ENCODE results near the gene ZBTB5.
A peak's percentile ranks its signal among the peaks of the same experiment; 100 is the strongest.
"Not testable (repeated sequence)": the region's sequence is repeated elsewhere in the genome, so short reads cannot be mapped to it uniquely, and the experiment has no call there.

Gene ZBTB5

DNA sequence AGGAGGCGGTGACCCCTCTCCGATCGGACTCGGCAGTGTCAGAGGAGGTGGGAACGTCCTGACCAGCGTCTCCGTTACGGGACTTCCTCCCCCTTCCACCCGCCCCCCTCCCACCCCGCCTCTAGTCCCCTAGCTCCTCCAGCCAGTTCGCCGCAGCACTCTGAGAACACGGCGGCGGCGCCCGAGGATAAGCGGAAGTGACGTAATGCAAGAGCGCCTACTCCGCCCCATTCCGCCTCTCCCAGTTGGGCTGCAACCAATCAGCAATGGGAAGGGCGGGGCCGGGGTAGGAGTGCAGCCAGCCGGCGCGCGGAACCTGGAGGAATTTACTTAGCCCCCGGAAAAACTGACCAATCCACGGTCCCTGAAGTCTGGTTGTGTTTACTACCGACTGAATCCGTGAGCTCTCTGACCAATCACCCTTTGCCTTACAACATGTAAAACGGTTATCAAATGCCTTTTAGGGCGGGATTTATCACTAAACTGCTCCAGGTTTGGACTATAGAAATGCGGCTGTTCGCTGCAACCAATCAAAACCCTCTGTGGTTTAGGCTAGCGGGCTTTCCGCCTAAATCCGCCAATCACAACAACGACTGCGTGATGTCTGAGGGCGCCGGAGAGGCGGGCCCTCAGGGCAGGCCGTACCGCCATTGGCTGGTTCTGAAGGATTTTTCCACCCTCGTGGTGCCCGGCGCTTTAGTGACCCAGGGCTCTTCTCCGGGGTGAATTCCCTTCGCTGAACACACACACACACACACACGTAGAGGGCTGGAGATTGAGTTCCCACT, at the start of gene ZBTB5:
Gene ZBTB5 (minus strand): TSS at position 202 of the 788 bp plus-strand sequence. CDS start 22,899 bp downstream, outside the sequence.
- peak; percentile 100 for DNase-seq

GRCh38 chr9:37514999-37515398, 49.7 kb upstream of the ZBTB5 start:
- no peak for DNase-seq

DNA sequence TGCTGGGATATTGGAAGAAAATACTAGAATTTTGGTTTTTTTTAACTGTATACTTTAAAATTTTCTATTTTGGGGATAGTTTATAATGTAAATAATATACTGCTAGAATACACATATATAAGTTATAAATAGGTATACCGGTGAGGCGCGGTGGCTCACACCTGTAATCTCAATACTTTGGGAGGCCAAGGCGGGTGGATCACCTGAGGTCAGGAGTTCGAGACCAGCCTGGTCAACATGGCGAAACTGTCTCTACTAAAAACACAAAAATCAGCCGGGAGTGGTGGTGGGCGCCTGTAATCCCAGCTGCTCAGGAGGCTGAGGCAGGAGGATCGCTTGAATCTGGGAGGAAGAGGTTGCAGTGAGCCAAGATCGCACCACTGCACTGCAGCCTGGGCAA, 49.2 kb upstream of the ZBTB5 start:
- not testable (repeated sequence) for DNase-seq

- no peak for DNase-seq
Observed at GRCh38 chr9:37512437-37512836, 47.2 kb upstream of the ZBTB5 start.

GRCh38 chr9:37511016-37512010, 46.1 kb upstream of the ZBTB5 start:
- no peak for DNase-seq

GRCh38 chr9:37510053-37510452, 44.8 kb upstream of the ZBTB5 start:
- DNase-seq: not testable (repeated sequence)

DNA sequence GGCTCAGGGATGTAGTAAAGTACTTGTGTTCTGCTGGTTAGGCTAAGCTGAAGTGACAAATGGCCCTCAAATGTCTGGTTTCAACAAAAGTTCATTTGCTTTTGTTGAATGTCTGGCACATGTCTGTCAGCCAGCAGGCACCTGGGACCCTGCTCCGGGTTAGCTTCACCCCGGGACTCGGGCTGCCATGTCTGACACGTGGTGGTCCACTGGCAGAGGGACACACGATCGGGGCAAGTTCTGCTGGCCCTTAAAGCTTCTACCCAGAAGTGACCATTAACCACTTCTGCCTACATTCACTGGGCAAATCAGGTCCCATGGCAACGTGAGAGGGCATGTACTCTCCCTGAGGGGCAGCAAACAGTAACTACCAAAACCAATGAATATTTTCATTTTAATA, 44.3 kb upstream of the ZBTB5 start:
- no peak for DNase-seq

GRCh38 chr9:37508834-37509206, 43.6 kb upstream of the ZBTB5 start:
- no peak for DNase-seq

- DNase-seq: no peak
Observed at GRCh38 chr9:37508135-37508833, 43.0 kb upstream of the ZBTB5 start.

GRCh38 chr9:37507566-37508134, 42.4 kb upstream of the ZBTB5 start:
- no peak for DNase-seq

DNA sequence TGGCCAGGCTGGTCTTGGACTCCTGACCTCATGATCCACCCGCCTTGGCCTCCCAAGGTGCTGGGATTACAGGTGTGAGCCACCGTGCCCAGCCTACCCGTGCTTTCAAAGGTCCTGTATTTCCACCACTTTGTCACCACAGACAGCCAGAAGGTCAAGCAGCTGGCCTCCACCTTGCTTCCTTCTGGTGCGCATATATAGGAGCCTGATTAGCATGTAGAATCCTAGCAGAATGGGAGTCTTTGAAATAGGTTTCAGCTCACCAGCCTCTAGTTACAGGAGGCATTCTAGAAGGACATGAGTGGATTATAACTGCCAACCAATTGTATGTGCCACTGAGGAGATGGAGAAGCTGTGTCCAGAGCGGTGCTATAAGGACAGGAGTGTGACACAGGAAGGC, 39.4 kb upstream of the ZBTB5 start:
- DNase-seq: no peak

- no peak for DNase-seq
Observed at GRCh38 chr9:37503736-37504135, 38.5 kb upstream of the ZBTB5 start.

DNA sequence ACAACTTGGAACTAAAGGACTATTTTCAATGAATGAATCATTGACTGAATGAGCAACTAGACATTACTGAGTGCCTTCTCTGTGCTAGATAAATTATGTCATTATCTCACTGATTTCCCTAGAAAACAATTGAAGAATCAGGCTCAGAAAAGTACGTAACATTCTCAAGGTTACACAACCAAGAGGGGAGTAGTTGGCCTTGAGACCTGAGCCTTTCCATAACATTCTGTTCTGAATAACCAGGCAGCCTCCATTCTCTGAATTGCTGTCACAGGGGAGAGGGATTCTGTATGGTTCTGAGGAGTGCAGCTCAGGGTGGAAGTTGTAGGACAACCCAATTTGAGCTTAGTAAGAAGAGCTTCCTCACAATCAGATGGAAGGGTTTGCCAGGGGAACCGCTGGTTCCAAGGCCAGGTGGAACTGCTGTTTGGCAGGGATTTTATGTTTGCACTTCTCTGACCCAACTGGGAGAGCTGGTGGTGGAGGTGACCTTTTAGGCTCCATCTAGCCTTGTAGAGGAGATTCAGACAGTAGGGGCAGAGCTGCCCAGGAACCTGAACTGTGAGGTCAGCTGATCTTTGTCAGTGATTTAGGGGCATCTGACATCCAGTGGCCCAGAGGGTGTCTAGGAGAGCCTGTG, 36.8 kb upstream of the ZBTB5 start:
- DNase-seq: no peak

GRCh38 chr9:37499297-37499696, 34.0 kb upstream of the ZBTB5 start:
- no peak for DNase-seq

GRCh38 chr9:37498457-37498856, 33.2 kb upstream of the ZBTB5 start:
- DNase-seq: no peak

DNA sequence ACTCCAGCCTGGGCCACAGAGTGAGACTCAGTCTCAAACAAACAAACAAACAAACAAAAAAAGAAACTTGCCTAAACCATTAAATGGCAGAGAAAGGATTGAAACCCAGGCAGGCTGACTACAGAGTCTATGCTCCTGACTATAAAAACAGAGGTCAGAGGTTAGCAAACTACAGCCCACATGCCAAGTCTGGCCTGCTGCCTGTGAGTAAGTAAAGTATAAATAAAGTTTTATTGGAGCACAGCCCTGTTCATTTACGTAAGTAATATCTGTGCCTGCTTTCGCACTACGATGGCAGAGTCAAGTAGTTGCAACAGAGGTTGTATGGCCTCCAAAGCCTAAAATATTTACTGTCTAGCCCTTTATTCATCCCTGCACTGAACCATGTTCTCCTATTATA, 32.1 kb upstream of the ZBTB5 start:
- DNase-seq: no peak

DNA sequence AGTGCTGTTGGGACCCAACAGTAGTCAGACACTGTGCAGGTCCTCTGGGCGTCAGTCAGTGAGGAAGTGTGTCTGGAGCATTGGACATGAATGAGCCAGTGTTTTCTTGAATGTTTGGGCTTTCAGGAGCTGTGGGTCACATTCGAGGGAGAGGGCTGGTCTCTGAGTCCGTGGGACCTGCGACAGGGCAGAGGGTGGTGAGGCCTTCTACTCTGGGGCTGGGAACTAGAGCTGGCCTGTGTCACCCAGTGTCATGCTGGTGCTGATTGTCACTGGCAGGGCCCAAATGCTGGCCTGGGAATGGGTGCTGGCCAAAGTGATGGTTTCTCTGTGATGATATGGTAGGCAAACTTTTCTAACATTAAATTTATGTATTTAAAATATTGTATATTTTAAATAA, 30.8 kb upstream of the ZBTB5 start:
- no peak for DNase-seq

GRCh38 chr9:37495571-37495970, 30.3 kb upstream of the ZBTB5 start:
- no peak for DNase-seq

DNA sequence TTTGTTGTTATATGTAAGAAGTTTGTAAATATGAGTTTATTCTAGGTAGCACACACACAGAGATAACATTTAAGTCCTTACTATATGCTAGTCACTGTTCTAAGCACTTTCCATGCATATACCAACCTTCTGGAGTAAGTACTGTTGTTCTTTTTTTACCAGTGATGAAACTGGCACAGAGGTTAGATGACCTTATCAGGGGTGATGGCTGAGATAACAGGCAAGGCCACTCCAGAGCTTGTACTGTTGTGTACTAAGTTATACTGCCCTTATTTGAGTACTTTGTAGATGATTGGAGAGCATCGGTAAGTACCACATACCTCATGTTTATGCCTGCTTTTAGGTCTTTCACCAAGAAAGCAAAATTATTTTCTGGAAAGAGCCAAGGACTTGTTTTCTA, 26.7 kb upstream of the ZBTB5 start:
- no peak for DNase-seq

DNA sequence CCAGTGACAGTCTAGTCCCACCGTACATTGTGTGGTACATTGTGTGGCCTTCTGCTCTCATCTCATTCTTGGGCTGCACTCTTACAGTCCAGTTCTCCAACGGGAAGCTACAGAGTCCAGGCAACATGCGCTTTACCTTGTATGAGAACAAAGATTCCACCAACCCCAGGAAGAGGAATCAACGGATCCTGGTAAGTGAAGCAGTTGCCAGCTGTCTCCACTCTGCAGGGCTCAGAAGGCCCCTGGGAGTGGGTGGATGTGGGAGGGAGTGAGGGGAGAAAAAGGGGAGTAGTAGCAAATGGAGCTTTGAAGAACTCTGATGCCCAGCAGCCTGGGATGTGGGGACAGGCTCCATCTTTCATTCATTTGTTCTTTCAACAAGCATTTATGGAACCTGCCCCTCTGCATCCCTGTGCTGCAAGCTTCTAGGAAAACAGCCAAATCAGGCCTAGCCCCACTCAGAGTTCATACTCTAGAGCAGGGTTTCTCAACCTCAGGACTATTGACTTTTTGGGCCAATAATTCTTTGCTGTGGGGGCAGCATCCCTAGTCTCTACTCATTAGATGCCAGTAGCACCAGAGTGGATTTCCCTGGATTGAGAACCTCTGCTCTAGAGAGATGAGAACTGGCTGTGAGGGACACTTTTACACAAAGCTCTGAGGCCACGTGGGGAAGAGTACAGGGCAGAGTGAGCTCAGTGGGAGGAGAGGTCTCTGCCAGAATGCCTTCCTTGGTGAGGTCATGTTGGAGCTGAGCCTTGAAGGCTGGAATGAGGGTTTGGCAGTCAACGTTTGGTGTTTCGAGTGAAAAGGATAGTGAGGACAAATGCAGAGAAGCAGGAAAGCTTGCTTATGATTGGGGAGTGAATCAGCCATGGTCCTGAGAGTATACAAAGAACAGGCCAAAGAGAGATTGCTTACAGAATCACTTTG, 21.6 kb upstream of the ZBTB5 start:
- no peak for DNase-seq

DNA sequence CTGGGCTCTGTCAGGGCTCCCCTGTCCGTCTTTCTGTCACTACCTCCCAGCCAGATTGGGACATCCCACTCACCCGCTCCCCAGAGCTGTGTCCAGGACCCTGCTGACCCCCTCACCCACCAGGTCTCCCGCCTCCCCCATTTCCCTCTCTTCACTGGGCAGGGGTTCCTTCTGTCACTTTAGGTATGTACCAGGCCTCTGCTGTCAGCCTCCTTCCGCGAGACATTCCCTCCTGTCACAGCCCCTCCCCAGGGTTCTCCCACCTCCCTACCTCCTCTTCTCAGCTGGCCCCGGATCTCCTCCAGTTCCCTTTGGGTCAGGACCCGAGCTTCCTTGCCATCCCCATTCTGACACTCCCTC, 21.0 kb upstream of the ZBTB5 start:
- DNase-seq: no peak

All from NCI-H1092 treated with DMSO at 0.1 percent for 48 hours (cell line).